ENCODE measurements around the gene FAM181A. TPM values are rescaled to one million over a fixed set of nuclear protein-coding genes. Genes with fewer than 3 reads are reported as not detected.

FAM181A gene
- total RNA-seq, 1 donor from 2014 or later, result not detected

DNA sequence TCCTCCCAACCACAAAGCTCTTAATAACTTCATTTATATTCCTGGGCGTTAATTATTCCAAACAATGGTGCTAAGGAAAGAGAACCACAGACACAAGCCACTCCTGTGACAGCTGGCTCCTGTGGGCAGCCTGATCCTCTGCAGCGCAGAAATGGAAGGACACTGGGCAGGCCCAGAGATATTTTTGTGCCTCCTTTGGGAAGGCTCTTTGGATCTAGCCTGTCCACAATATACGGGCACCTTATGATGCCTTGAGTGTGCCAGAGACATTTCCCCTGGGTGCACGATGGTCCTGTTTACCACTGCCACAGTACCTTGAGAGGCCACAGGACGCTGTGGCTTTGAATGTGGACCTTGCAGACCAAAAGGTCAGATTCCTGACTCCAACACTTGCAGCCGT, 47.2 kb downstream of the FAM181A start:
- Mint-ChIP-seq H3K4me1 (peaks cover 14% of the 10 kb centered on the region), H3K9me3 (no peaks in the 10 kb centered on the region), H3K27me3 (ENCODE audit: insufficient read depth, low read depth) (peaks cover 9% of the 10 kb centered on the region), H3K36me3 (no peaks in the 10 kb centered on the region), H3K27ac (peak overlapping the region; percentile 40), H3K4me3 (no peak overlapping the region)
- H3K9ac ChIP-seq, result no peak overlapping the region
- no peaks in the 10 kb centered on the region for H3K27me3 ChIP-seq
- H3K4me3 ChIP-seq, result no peak overlapping the region
- no peak overlapping the region for H2AFZ ChIP-seq (replicated peaks)
- no peak for DNase-seq (ENCODE audit: low spot score)
- no peaks in the 10 kb centered on the region for H3K9me3 ChIP-seq (ENCODE audit: low read depth)
- no peaks in the 10 kb centered on the region for H3F3A ChIP-seq (ENCODE audit: low read depth)
- TF ChIP-seq CTCF (IDR thresholded peaks at IDR 0.05), result no peak
- no peak for TF ChIP-seq EZH2phosphoT487 (IDR thresholded peaks at IDR 0.05)
- no peak for TF ChIP-seq EZH2 (IDR thresholded peaks at IDR 0.05)
- H3K4me2 ChIP-seq, result peak overlapping the region; percentile 35
- H3K4me1 ChIP-seq, result peaks cover 12% of the 10 kb centered on the region
- H3K27ac ChIP-seq, result no peak overlapping the region
- H4K20me1 ChIP-seq (ENCODE audit: low read depth), result no peaks in the 10 kb centered on the region
- H3K79me2 ChIP-seq (ENCODE audit: low read depth), result no peaks in the 10 kb centered on the region
- no peaks in the 10 kb centered on the region for H3K36me3 ChIP-seq

DNA sequence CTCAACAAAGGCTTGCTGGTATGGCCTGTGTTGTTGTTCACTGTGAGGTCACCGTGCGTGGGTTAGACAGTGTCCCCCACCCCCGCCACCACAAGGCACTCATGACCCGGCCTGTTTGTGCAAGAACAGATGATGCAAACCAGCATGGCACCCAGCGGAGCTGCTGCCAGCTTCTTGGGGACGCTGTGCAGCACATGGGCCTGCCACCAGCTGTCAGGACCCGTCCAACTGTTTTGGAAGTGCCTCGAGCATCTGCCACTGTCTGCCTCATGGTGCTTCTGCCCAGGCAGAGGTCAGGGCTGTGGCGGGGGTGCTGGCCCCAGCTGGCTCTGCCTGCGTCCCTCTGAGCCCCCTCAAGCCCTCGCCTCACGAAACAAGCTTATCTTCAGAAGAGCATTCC, 47.7 kb downstream of the FAM181A start:
- no peaks in the 10 kb centered on the region for H3K27me3 ChIP-seq
- no peak for DNase-seq (ENCODE audit: low spot score)
- no peaks in the 10 kb centered on the region for H3K9me3 ChIP-seq (ENCODE audit: low read depth)
- H3K36me3 Mint-ChIP-seq, result no peaks in the 10 kb centered on the region
- H3K4me1 ChIP-seq, result peaks cover 12% of the 10 kb centered on the region
- peaks cover 14% of the 10 kb centered on the region for H3K4me1 Mint-ChIP-seq
- no peaks in the 10 kb centered on the region for H3K36me3 ChIP-seq
- TF ChIP-seq CTCF (IDR thresholded peaks at IDR 0.05), result no peak
- H3K4me3 Mint-ChIP-seq, result no peak overlapping the region
- no peak overlapping the region for H3K4me3 ChIP-seq
- no peak overlapping the region for H3K27ac ChIP-seq
- no peaks in the 10 kb centered on the region for H3K9me3 Mint-ChIP-seq
- no peaks in the 10 kb centered on the region for H4K20me1 ChIP-seq (ENCODE audit: low read depth)
- no peak overlapping the region for H3K4me2 ChIP-seq
- H3K27ac Mint-ChIP-seq, result no peak overlapping the region
- H3K79me2 ChIP-seq (ENCODE audit: low read depth), result no peaks in the 10 kb centered on the region
- H3K9ac ChIP-seq, result no peak overlapping the region
- H2AFZ ChIP-seq (replicated peaks), result no peak overlapping the region
- H3F3A ChIP-seq (ENCODE audit: low read depth), result no peaks in the 10 kb centered on the region
- peaks cover 9% of the 10 kb centered on the region for H3K27me3 Mint-ChIP-seq (ENCODE audit: insufficient read depth, low read depth)

DNA sequence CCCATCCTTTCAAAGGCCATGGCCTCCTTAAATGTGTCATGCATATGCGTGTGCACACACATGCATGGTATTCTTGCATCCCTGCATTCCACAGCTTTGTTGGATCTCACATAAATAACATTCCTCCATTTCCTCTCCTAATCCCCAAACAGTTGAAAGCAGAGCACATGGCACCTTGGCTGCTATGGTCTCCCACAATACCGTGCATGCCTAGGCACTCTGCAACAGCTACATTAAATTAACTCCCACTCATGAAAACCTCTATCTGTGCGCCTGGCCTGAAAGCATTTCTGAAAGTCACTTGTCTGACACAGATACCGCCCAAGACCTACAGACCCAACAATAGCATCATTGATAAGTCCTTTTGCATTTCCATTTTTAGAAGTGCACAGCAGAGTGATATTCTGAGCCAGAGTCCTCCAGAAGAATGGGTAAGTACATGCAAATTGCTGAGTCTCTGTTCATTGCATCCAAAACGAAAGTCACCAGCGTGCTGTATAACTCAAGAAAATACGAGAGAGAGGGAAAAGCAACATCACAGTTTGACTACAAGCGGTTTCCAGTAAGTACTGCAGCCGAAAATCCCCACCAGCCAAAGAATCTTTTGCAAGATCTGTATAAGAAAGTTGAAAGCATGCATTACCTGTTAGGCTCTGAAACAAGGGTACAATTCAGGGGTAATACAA, 48.8 kb downstream of the FAM181A start:
- Histone ChIP-seq H3K4me3 (no peak overlapping the region), H3K9ac (no peak overlapping the region)
- peak overlapping the region; percentile 33 for H3K27ac Mint-ChIP-seq

More for the DNA sequence above, 48.8 kb downstream of the FAM181A start:
- H3F3A ChIP-seq (ENCODE audit: low read depth), result no peaks in the 10 kb centered on the region
- H3K4me2 ChIP-seq, result no peak overlapping the region
- no peak for TF ChIP-seq CTCF (IDR thresholded peaks at IDR 0.05)
- no peak for TF ChIP-seq EZH2 (IDR thresholded peaks at IDR 0.05)
- TF ChIP-seq EZH2phosphoT487 (IDR thresholded peaks at IDR 0.05), result no peak
- H3K9me3 ChIP-seq (ENCODE audit: low read depth), result no peaks in the 10 kb centered on the region
- peaks cover 12% of the 10 kb centered on the region for H3K4me1 ChIP-seq
- no peaks in the 10 kb centered on the region for H3K36me3 Mint-ChIP-seq
- DNase-seq (ENCODE audit: low spot score), result no peak
- H2AFZ ChIP-seq (replicated peaks), result no peak overlapping the region
- H3K36me3 ChIP-seq, result no peaks in the 10 kb centered on the region
- H3K27me3 Mint-ChIP-seq (ENCODE audit: insufficient read depth, low read depth), result peaks cover 9% of the 10 kb centered on the region
- no peaks in the 10 kb centered on the region for H4K20me1 ChIP-seq (ENCODE audit: low read depth)
- H3K4me3 Mint-ChIP-seq, result no peak overlapping the region
- no peaks in the 10 kb centered on the region for H3K79me2 ChIP-seq (ENCODE audit: low read depth)
- H3K4me1 Mint-ChIP-seq, result peaks cover 18% of the 10 kb centered on the region
- H3K9me3 Mint-ChIP-seq, result no peaks in the 10 kb centered on the region
- H3K27me3 ChIP-seq, result no peaks in the 10 kb centered on the region
- no peak overlapping the region for H3K27ac ChIP-seq
